ENCODE measurements around the gene DUSP18. TPM values are rescaled to one million over a fixed set of nuclear protein-coding genes. Genes with fewer than 3 reads are reported as not detected.

The DUSP18 gene
- total and polyA plus RNA-seq, 9 of the 15 experiments (the other 6 are each of a cell fraction or from before 2014, with no cell fraction given), result 1.00 to 3.7 (median 1.5) TPM

DNA sequence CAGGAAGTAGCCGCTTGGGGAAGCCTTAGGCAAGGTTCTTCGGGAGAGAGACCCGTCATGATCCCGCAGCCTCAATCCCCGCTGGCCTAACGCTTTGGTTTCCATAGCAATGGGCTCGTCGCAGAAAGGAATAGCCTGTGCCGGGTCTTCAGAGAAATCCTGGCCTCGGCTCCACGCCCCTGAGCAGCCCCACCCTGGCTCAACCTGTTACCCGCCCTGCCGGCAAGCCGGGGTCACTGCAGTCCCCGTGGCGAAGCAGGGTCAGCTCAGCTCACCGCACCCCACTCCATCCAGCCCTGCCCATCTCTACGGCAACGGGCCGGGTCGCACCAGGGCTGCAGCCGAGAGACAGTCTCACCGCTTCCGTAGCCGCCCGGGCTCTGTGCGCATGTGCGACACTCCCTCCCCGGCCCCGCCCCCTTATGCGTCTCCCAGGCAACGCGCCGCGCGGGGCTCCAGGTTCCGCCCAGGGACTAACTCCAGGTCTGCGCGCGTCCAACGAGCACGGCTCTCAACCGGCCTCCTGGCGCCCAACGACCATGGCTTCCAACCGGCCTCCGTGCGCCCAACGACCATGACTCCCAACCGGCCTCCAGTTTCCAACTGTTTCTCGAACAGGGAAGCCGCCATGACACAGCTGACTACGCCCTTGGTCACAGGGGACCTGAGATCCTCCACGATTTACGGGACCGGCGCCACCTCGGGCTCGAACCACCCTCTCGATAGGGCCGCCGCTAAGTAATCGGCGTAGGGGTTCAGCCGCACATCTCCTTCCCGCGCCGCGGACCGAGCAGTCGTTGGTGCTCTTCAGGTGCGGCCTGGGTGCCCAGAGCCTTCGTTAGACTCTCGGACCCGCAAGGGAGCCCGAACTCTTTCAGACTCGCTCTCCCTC, at the start of gene DUSP18 (continued):
- no peak for TF ChIP-seq RUNX1 (IDR thresholded peaks at IDR 0.05; ENCODE audit: low read depth)
- TF ChIP-seq SIRT6 (IDR thresholded peaks at IDR 0.05; ENCODE audit: low read depth, low read length), result no peak
- no peak for TF ChIP-seq CEBPG (CRISPR knock-in tag; IDR thresholded peaks at IDR 0.05)
- TF ChIP-seq CEBPG (tag; conservative IDR thresholded peaks at IDR 0.05 in 1 of 2, IDR thresholded peaks at IDR 0.05 in 1 of 2), result no peak
- TF ChIP-seq ETV1 (tag; conservative IDR thresholded peaks at IDR 0.05; ENCODE audit: low read depth), result no peak
- TF ChIP-seq SAP30 (IDR thresholded peaks at IDR 0.05; ENCODE audit: borderline replicate concordance, insufficient read depth, low read depth, low read length, poor library complexity, severe bottlenecking), result peak; percentile 42
- TF ChIP-seq JUND (IDR thresholded peaks at IDR 0.05; ENCODE audit: borderline replicate concordance, low read depth, low read length), result no peak
- no peak for TF ChIP-seq JUND (tag; IDR thresholded peaks at IDR 0.05; ENCODE audit: borderline replicate concordance, low read depth, low read length)
- no peak for TF ChIP-seq NFXL1 (CRISPR knock-in tag; IDR thresholded peaks at IDR 0.05)
- no peak for TF ChIP-seq POLR3A (IDR thresholded peaks at IDR 0.05; ENCODE audit: borderline replicate concordance, extremely low read depth, insufficient read depth, insufficient read length)
- TF ChIP-seq U2AF2 (optimal IDR thresholded peaks at IDR 0.05; ENCODE audit: low read depth, low read length), result no peak
- no peak for TF ChIP-seq SRSF9 (IDR thresholded peaks at IDR 0.05; ENCODE audit: borderline replicate concordance, low read depth, low read length)
- no peak for TF ChIP-seq NELFE (IDR thresholded peaks at IDR 0.05; ENCODE audit: insufficient read depth, insufficient read length)
- TF ChIP-seq BACH1 (tag; IDR thresholded peaks at IDR 0.05), result no peak
- TF ChIP-seq TFAM (CRISPR knock-in tag; conservative IDR thresholded peaks at IDR 0.05), result no peak
- no peak for TF ChIP-seq ZNF175 (CRISPR knock-in tag; IDR thresholded peaks at IDR 0.05; ENCODE audit: low read depth)
- TF ChIP-seq HMG20B (CRISPR knock-in tag; IDR thresholded peaks at IDR 0.05), result no peak
- no peak for TF ChIP-seq CBFB (CRISPR knock-in tag; IDR thresholded peaks at IDR 0.05)
- no peak for TF ChIP-seq ATF1 (CRISPR knock-in tag; IDR thresholded peaks at IDR 0.05)
- no peak for TF ChIP-seq ATF1 (tag; IDR thresholded peaks at IDR 0.05)
- no peak for TF ChIP-seq RAD51 (IDR thresholded peaks at IDR 0.05; ENCODE audit: borderline replicate concordance, low read depth)
- TF ChIP-seq ZBTB17 (CRISPR knock-in tag; IDR thresholded peaks at IDR 0.05), result no peak
- TF ChIP-seq PCBP2 (IDR thresholded peaks at IDR 0.05; ENCODE audit: low read depth, low read length, poor library complexity, severe bottlenecking), result no peak
- no peak for TF ChIP-seq ZNF699 (CRISPR knock-in tag; IDR thresholded peaks at IDR 0.05; ENCODE audit: insufficient replicate concordance)
- TF ChIP-seq, protein P1, sequence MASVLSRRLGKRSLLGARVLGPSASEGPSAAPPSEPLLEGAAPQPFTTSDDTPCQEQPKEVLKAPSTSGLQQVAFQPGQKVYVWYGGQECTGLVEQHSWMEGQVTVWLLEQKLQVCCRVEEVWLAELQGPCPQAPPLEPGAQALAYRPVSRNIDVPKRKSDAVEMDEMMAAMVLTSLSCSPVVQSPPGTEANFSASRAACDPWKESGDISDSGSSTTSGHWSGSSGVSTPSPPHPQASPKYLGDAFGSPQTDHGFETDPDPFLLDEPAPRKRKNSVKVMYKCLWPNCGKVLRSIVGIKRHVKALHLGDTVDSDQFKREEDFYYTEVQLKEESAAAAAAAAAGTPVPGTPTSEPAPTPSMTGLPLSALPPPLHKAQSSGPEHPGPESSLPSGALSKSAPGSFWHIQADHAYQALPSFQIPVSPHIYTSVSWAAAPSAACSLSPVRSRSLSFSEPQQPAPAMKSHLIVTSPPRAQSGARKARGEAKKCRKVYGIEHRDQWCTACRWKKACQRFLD (CRISPR knock-in tag; IDR thresholded peaks at IDR 0.05), result no peak
- TF ChIP-seq EHMT2 (IDR thresholded peaks at IDR 0.05), result no peak
- TF ChIP-seq GTF2E2 (tag; IDR thresholded peaks at IDR 0.05), result no peak
- no peak for TF ChIP-seq TAF15 (IDR thresholded peaks at IDR 0.05; ENCODE audit: low read depth, low read length)
- no peak for TF ChIP-seq TRIM24 (IDR thresholded peaks at IDR 0.05)

Data from K562 (cell line).